ENCODE data around the gene SIGLEC12.

The SIGLEC12 gene

GRCh38 chr19:51477344-51477743 is 24.3 kb downstream of the SIGLEC12 start:
- TF ChIP-seq, protein P1, sequence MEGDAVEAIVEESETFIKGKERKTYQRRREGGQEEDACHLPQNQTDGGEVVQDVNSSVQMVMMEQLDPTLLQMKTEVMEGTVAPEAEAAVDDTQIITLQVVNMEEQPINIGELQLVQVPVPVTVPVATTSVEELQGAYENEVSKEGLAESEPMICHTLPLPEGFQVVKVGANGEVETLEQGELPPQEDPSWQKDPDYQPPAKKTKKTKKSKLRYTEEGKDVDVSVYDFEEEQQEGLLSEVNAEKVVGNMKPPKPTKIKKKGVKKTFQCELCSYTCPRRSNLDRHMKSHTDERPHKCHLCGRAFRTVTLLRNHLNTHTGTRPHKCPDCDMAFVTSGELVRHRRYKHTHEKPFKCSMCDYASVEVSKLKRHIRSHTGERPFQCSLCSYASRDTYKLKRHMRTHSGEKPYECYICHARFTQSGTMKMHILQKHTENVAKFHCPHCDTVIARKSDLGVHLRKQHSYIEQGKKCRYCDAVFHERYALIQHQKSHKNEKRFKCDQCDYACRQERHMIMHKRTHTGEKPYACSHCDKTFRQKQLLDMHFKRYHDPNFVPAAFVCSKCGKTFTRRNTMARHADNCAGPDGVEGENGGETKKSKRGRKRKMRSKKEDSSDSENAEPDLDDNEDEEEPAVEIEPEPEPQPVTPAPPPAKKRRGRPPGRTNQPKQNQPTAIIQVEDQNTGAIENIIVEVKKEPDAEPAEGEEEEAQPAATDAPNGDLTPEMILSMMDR (IDR thresholded peaks at IDR 0.05; ENCODE audit: borderline replicate concordance, control extremely low read depth, extremely low read depth, insufficient read depth, missing control alignments) = no peak
- DNase-seq (ENCODE audit: low spot score) = no peak
- in situ Hi-C loops (cut with MboI; ENCODE audit: low sequenced_read_pairs, unreplicated experiment) = no loop called here

- in situ Hi-C loops (cut with MboI; ENCODE audit: low sequenced_read_pairs, unreplicated experiment) = no loop called here
- TF ChIP-seq, protein P1 (IDR thresholded peaks at IDR 0.05; ENCODE audit: borderline replicate concordance, control extremely low read depth, extremely low read depth, insufficient read depth, missing control alignments) = no peak
- DNase-seq (ENCODE audit: low spot score) = no peak
These were observed 25.4 kb downstream of the SIGLEC12 start for GRCh38 chr19:51476164-51476563.

DNA sequence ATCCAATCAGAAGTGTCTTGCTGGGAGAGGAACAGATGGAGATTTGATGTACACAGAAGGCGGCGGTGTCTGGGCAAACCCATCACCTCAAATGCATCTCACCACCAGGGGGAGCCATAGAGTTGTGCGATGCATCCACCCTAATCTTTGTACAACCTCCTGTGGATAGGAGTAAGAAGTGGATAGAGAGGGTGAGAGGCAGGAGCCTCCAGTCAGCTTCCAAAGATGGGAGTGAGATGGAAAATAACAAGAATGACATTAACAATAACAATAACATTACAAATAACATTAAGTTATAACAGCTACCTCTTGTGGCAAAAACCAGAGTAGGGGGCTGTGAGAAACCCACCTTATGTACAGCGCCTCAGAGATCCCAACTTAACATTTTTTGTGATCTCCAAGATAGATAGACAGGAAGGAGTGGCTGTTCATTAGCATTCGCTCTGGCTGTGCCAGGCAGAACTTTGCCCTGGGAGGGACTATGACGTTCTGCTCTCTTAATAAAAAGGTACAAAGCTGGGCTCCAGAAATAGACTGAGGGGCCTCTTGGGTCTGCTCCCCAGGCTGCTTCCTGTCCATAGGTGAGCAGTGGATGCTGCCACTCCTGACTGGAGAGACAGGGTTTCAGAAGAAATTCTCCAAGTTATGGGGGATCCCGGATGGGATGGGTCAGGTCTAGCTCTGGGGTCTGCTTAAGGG is 28.4 kb downstream of the SIGLEC12 start:
- in situ Hi-C loops (cut with MboI; ENCODE audit: low sequenced_read_pairs, unreplicated experiment) = loop anchor here (5.0 kb wide), 1 partner anchor 184 kb away; no protein-coding TSS in a partner anchor
- TF ChIP-seq, protein P1 (IDR thresholded peaks at IDR 0.05; ENCODE audit: borderline replicate concordance, control extremely low read depth, extremely low read depth, insufficient read depth, missing control alignments) = peak; percentile 82
- DNase-seq (ENCODE audit: low spot score) = peak; percentile 77

- DNase-seq (ENCODE audit: low spot score) = no peak
- in situ Hi-C loops (cut with MboI; ENCODE audit: low sequenced_read_pairs, unreplicated experiment) = loop anchor here (5.0 kb wide), 1 partner anchor 185 kb away; no protein-coding TSS in a partner anchor
- TF ChIP-seq, protein P1 (IDR thresholded peaks at IDR 0.05; ENCODE audit: borderline replicate concordance, control extremely low read depth, extremely low read depth, insufficient read depth, missing control alignments) = no peak
These were observed 29.0 kb downstream of the SIGLEC12 start for GRCh38 chr19:51472607-51473006.

DNA sequence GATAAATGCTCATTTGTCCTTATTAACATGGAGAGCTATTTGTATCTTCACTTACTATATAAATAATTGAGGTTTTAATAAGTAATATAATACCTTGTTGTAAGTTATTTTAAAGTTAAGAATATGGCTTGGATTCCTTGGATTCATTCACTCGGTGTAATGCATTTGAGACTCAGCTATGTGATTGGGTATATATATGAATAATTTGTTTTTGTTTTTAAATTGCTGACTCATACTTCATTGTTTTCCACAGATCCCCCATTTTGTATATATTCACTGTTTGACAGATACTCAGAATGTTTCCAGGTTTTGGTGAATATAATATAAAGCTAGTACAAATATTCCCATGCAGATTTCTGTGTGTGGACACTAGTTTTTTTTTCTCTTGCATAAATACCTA is 30.1 kb downstream of the SIGLEC12 start:
- DNase-seq (ENCODE audit: low spot score) = no peak
- TF ChIP-seq, protein P1 (IDR thresholded peaks at IDR 0.05; ENCODE audit: borderline replicate concordance, control extremely low read depth, extremely low read depth, insufficient read depth, missing control alignments) = no peak
- in situ Hi-C loops (cut with MboI; ENCODE audit: low sequenced_read_pairs, unreplicated experiment) = loop anchor here (5.0 kb wide), 1 partner anchor 186 kb away; no protein-coding TSS in a partner anchor

- no peak for DNase-seq (ENCODE audit: low spot score)
- TF ChIP-seq, protein P1 (IDR thresholded peaks at IDR 0.05; ENCODE audit: borderline replicate concordance, control extremely low read depth, extremely low read depth, insufficient read depth, missing control alignments) = no peak
- in situ Hi-C loops (cut with MboI; ENCODE audit: low sequenced_read_pairs, unreplicated experiment) = loop anchor here (5.0 kb wide), 1 partner anchor 186 kb away; no protein-coding TSS in a partner anchor
These were observed 30.6 kb downstream of the SIGLEC12 start for GRCh38 chr19:51470966-51471365.
